NCI-H226 (cell line): ENCODE data around the gene CPSF4.
A peak's percentile ranks its signal among the peaks of the same experiment; 100 is the strongest.

Experiments
- DNase-seq: peaks from one replicate; pipeline ENCODE4 v3.0.0-alpha.2; 2015

The CPSF4 gene

DNA sequence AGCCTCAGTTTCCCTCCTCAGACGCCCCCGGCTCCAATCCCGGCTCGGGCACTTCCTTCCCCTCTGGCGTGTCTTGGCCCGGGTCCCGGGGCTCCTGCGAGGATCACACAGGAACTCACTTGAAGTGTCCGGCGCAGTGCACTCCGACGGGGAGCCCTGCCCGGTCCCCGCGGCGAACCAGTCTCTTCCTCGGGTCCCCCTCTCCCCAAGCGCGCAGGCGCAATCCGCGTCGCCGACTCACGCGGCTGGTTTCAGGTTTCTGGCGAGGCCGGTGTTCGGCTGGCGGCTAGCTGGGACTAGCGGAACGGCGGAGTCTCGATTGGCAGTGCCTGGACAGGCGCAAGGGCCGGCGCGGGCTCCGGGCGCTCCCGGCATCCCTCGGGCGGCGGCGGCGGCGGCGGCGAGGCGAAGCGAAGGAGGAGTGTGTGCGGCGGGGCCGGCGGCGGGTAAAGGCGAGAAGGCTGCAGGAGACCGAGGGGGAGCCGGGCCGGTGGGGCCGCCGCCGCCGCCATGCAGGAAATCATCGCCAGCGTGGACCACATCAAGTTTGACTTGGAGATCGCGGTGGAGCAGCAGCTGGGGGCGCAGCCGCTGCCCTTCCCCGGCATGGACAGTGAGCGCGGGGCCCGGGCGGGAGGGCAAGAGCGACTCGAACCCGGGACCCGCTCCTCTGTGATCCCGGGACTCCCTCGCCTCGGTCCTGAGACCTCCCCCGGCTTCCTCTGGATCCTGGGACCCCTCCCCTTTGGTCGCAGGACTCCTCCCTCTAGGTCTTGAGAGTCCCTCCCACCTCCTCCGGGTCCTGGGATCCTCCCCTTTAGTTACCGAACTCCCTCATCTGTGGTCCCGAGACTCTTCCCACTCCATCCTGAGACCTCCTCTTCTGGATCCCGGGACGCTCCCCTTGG, at the start of gene CPSF4, which contains the start of gene PTCD1:
Gene CPSF4, plus strand, starts transcription at position 371 of the 908 bp plus-strand sequence. Its CDS starts 140 bp downstream, at position 511.
Gene PTCD1, minus strand, starts transcription at position 226 of the 908 bp plus-strand sequence. CDS start 3,556 bp downstream, outside the sequence.
- DNase-seq = peak; percentile 94

DNA sequence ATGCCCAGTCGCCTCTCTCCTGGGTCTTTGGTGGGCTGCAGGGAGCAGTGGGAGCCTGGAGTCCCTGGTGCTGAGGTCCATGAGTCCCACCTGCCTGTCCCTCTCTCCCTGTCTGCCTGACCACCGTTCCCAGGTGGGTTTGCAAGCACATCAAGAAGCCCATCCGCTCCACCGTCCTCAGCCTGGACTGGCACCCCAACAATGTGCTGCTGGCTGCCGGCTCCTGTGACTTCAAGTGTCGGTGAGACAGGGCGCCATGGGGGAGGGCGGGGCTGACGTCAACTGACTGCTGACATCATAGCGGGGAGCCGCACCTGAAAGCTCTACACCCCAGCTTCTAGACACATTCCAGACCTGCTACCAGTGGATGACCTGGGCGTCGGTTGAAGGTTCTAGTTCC, 49.0 kb upstream of the CPSF4 start:
- no peak for DNase-seq

DNA sequence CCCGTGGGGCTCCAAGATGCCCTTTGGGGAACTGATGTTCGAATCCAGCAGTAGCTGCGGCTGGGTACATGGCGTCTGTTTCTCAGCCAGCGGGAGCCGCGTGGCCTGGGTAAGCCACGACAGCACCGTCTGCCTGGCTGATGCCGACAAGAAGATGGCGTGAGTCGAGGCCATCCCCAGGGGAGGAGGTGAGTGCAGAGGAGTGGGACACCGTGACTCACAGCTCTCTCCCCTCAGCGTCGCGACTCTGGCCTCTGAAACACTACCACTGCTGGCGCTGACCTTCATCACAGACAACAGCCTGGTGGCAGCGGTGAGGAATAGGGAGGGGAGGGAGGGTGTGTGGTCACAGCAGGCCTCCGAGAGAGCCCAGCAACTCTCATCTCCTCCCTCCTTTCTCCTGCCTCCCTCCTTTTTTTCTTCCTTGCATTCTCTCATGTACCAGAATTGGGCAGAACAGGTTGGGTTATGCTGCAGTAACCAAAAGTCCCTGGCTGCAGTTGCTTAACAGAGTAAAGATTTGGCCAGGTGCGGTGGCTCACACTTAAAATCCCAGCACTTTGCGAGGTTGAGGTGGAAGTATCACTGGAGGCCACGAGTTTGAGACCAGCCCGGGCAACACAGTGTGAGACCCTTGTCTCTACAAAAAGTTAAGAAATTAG, 47.7 kb upstream of the CPSF4 start:
- DNase-seq = no peak

DNA sequence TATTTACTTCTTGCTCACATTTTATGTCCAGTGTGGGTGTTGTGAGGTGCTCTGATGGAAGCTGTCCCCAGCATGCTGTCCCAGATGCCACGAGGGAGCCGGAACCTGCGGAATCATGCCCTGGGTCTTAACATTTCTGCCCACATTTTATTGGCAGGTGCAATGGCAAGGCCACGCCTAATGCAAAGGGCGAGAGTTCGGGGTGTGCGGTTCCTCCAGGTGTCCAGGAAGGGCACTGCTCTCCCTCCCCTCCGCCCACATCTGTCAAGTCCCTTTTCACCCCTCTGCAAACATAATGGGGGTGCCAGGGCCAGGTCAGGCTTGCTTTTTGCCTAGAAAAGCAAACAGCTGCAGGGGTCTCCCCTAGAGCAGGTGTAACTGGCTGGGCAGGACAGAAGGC, 46.7 kb upstream of the CPSF4 start:
- DNase-seq = no peak

DNA sequence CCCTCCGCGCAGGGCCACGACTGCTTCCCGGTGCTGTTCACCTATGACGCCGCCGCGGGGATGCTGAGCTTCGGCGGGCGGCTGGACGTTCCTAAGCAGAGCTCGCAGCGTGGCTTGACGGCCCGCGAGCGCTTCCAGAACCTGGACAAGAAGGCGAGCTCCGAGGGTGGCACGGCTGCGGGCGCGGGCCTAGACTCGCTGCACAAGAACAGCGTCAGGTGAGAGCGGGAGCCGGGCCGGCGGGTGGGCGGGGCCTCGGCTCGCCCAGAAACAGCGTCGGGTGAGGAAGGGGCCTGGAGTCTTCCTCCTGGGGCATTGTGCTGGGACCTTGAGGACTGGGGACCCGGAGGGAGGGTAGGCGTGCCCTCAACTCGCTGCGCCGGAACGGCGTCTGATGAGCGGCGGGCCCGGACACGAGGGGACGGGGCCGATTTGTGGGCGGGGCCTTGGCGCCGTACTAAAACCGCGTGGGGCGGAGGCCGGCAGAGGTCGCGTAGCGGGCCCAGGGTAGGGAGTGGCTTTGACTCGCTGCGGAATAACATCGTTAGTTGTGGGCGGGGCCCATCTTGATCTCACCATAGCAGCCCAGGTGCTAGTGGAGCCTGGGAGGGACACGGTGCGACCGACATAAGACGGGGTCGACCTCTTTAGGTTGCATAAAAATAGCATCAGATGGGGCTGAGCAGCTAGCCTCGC, 45.9 kb upstream of the CPSF4 start:
- DNase-seq = no peak

DNA sequence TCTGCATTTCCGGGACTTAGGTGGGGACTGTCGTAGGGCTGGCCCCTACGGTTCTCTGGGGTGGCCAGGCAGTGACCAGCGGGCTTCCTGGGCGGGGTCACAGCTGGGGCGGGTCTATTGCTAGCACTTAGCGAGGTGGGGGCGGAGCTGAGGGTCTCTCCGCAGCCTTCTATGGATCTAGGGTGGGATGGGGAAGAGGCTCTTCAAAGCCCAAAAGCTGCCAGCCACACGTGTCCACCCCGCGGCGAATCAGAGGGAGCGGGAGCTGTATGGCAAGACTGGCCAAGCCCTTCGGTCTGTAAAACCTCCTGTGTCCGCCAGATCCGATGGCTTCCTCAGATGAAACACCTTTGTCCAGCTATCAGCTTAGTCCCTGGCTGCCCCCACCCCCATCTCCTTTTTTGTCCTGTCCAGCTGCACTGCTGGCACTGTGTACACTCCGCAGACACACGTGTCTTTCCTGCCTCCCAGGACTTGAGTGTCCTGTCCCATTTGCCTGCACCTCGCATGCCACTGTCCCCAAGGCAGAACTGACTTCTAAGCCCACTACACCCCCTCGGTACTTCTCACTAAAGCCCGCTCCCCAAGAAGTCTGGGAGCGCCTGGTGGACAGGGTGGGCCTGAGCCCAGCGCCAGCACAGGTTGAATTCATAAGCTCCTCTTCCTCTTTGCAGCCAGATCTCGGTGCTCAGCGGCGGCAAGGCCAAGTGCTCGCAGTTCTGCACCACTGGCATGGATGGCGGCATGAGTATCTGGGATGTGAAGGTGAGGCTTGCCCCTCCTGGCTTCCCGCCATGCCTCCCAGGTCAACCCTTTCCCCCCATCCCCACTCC, 45.2 kb upstream of the CPSF4 start:
- no peak for DNase-seq

DNA sequence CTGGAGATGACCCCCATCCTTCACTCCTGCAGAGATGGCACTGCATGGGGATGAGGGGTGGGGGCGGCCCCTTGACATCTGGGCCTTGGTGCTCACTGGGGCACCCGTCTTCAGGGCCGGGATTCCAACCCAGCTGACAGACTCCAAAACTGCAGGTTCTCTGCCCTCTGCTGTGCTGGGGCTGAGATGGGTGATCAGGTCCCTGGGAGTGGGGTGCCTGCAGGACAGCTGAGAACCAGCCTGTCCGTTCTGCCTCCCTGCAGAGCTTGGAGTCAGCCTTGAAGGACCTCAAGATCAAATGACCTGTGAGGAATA, 44.6 kb upstream of the CPSF4 start:
- no peak for DNase-seq

DNA sequence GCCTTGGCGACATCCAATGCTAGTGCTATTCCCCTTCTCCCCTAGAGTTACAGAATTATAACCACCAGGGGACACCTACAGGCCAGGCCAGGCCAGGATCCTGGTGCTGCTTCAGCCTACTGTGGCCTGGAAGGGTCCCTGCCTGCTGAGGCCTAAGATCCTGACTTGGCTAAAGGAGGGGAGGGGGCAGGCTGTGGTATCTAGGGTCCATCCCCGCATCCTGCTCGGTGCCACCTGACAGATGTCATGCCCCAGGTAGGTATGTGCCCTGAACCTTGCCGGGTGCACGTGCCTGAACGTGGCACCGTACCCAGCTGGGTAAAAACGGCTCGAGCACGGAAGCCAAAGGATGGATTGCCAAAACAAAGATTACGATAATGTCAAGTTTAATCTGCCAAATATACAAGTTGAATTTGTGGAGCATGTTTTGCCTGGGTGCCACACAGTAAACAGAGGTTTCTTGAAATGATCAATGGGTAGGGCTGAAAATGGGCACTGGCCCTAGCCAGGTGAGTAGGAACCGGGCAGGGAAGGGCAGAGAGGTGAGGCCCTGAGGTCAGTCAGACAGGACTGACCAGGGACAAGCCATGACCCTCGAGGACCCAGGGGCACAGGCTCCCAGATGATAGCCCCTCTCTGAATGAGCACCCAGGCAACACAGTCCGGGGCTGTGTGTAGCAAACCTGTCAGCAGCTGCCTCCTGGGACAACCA, 43.0 kb upstream of the CPSF4 start:
- DNase-seq = no peak

DNA sequence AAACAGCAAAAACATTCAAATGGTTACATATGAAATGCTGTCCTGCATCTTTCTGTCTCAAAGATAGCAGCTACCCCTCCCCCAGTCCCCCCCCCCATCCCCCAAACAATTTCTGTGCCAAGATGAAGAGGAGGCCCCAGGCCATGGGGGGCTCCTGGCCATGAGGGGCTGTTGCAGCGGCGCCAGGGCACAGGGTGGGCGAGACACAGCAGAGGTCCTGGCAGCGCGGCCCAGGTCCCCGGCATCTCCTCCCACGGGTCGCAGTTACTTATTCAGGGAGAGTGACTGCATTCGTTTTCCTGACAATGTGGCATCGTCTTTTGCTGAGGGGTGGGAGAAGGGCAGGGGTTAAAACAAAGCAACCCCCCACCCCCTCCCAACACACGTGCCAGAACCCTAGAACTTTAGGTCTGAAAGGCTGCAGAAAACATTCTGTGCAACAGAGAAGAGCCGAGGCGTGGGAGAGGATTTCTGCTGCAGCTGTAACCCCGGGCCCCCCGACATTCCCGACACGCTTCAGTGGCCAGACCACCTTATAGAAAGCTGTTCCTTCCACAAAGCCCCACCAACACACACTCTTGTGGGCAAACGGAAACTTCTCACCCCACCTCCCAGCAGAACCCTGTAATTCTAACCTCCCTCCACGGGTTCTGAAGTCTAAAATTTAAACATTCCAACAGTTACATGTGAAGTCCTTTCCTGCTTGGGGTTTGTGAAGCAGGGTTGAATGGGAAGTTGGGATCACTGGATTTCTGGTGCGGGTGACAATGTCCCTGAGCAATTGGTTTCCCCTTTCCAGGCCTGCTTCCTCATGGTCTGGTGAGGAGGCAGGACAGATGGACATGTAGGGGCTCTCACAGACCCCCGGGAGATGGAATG, 42.1 kb upstream of the CPSF4 start:
- no peak for DNase-seq

DNA sequence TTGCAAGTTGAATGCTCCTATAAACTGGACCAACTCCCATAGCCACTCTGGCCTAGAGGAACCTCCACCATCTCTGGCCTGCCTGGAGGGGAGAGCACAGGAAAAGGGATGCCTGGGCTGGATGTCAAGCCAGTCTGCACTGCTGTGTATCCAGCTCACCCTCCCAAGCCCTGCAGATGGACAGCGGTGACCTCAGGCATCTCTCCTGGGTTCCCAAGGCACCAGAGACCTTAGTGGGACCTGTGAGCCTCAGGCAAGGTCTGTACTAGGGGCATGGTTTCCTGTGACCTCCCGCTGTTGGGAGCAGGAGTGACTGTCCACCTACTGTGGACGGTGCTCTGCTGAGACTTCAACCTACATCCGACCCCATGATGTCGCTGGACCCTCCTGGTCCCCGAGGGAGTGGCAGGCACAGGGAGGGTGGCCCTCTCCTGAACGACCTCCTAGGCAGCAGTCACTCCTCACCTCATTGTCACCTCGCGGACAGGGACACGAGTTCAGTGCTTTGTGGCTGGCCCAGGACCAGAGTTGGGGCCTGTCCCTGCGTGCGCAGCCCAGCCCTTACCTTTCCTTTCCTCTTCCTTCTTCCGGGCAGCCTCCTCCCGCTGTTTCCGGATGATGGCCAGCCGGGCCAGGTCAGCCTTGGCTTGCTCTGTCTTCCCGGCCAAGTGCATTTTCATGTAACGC, 41.3 kb upstream of the CPSF4 start:
- DNase-seq = no peak

DNA sequence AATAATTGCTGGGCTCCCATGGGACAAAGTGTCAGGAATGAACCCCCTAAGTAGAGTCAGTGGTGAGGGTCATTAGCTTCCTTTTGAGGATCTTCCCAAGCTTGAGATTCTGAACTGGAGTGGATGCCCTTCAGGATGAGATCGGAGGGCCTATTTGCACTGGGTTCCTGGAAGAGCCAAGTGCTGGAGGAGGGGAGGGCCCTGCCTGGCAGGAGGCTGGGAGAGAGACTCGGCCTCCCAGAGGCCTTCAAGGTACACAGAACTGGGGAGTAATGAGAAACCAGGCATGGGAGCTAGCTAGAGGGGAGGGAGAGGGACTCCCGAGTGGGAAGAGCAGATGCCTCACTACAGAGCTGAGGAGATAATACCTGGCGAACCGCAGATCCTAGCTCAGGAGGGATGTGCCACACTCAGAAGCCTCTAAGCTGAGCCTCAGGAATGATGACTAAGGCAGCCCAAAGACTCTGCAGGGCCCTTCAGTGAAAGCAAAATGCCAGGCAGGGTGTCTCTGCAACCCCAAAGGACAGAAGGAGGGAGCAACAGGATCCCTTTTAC, 39.8 kb upstream of the CPSF4 start:
- no peak for DNase-seq

DNA sequence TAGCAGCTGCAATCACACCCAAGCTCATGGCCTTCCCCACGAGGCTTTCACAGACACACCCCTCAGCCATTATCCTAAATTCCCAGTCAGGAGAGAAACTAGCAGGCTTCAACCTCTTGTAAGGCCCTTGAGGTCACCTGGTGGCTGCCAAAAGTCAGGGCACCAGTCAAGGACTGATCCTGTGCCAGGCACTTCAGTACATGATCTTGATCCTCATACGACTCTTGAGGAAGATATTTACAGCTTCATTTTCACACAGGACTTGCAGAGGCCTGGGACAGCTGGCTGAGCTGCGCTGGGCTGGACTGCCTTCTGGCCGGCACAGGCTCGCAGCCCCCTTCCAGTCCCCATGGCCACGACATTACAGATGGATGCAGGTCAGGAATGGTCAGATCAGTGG, 39.1 kb upstream of the CPSF4 start:
- no peak for DNase-seq

DNA sequence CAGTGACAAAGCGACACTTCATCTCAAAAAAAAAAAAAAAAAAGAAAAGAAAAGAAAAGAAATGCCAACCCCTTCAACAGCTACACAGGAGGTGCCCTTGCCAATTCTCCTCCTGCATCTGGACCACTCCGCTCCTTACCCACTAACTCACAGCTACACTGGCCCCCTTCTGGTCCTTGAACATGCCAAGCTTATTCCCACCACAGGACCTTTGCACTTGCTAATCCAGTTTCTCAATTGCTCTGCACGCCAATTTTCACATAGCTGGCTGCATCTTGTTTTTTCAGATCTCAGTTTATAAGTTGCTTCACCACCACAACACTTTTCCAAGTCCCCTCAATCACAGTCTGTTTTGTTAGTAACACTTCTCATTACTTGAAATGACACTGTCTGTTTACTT, 35.9 kb upstream of the CPSF4 start:
- no peak for DNase-seq

DNA sequence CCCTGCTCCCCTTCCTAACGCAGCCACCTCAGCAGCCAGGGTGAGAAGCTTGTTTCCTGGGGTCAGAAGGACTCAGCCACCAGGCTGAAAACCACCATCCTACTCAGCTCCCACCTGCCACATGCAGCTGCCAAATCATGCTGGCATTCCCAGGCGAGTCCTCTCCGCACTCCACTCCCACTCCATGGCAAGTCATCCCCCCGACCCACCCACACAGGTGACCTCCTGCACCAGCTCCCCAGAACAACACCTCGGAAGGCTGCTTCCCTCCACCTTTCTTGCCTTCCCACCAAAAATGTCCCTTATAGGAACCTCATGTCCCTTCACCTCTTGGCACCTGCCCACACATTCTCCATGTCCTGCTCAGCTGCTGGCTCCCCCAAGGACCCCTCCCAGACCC, 35.0 kb upstream of the CPSF4 start:
- no peak for DNase-seq

DNA sequence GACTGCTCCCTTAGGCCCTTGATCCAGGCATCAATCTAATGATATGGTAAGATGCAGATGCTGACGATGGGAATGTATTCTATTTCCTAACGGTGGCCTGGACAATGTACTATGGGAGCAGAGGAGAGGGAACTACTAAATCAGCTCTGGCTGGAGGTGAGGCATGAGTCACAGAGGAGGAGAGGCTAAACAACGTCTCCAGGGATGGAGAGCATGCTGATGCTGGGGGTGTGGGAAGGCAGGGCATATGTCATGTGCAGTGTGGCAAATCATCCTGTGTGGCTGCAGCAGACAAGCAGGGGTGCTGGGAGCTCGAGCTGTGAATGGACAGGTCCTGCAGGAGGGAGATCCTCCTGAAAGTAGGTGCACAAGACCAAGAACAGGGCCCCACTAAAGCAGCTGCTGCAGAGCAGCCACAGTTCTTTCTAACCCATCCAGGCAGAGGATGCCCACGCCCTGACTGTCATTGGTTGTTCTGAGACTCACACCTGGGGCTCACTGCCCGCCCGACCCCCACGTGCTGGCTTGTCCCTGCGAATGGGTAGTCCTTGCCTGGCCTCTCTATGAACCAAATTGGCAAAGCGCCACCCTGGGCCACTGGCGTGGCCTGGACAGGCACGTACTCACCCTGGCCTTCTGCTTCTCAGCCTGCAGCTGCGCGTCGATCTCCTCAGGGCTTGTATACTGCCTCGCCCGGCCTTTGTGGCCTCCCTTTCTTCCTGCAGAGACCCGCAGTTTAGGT, 34.3 kb upstream of the CPSF4 start:
- no peak for DNase-seq

DNA sequence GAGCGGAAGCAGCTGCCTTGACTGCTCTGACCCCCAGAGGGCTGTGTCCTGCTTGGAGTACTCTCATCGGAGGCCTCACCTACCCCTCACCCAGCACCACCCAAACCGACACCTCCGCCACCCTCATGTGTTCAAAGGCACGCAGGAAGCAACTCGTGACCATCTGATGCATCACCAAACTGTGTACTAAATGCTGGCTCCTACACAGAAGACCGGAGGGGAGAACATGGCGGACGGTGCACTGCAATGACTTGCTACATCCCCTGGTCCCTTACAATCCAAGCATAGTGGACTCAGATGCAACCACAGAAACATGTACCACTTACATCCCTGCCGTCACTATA, 33.8 kb upstream of the CPSF4 start:
- no peak for DNase-seq

DNA sequence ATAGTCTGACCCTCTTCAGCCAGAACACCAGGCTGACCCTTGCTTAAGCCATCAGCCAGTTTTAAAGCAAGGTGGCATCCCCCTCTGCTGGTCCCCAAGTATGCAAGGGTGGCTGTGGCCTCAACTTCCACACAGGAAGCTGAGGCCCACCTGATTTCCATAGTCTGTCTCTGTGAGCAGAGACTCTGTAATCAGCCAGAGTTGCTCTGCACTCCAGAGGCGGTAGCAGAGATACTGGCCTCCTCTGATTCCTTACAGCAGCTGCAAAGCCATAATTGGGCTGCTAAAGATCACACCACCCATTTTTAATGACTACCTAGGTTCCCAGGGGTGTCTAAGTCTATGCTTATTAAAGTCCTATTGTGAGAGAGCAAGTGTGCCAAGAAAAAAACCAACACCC, 32.2 kb upstream of the CPSF4 start:
- no peak for DNase-seq

DNA sequence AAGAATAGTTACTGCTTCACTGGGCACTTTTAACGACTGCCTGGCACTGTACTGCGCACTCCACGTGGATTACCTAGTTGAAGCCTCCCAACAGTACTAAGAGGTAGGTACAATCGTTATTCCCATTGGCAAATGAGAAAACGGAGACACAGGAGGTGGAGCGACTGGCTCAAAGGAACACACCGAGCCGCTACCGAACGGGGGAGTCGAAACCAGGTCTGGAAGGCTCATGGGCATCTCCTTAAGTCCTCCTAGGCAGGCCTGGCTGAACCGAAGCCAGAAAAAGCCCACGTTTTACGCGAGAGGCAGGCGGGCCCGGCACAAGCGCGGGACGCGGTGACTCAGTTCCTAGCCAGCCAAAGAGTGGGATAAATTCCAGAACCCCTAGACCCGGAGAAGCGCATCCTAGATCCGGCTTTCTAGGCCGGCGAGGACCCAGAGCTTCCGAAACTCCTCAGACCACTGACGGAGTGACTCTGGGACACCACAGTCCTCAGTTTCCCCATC, 30.8 kb upstream of the CPSF4 start:
- DNase-seq = peak; percentile 68
